Peyer's patch (tissue), 4 donors: ENCODE measurements around the gene CTU1. TPM values are rescaled to one million over a fixed set of nuclear protein-coding genes. Genes with fewer than 3 reads are reported as not detected.

Source experiments
- DNase-seq, 3 donors: peaks; one replicate each; pipeline ENCODE4 v3.0.0-alpha.2; 2017 to 2019
- H3K27ac ChIP-seq, 4 donors: fragments of 200-600 bp; sonication (generic); one replicate each; pipeline ENCODE4 v1.5.1; 2016 to 2019
- H3K27me3 ChIP-seq, 2 donors: fragments of 200-600 bp; sonication (generic); one replicate each; pipeline ENCODE4 v1.5.1; 2019
- H3K36me3 ChIP-seq, 3 donors: fragments of 200-600 bp; sonication (generic); one replicate each; pipeline ENCODE4 v1.5.1; 2016 to 2019
- H3K4me1 ChIP-seq, 4 donors: fragments of 200-600 bp; sonication (generic); one replicate each; pipeline ENCODE4 v1.5.1; 2016 to 2019
- H3K4me3 ChIP-seq, 4 donors: fragments of 200-600 bp; sonication (generic); 1 replicate in 3 of 4; 2 replicates in 1 of 4; pipeline ENCODE4 v1.5.1; 2016 to 2019; ENCODE audit warnings: mild to moderate bottlenecking in 1 of 4
- H3K9me3 ChIP-seq, 4 donors: fragments of 200-600 bp; sonication (generic); one replicate each; pipeline ENCODE4 v1.5.1; 2016 to 2019; ENCODE audit warnings: mild to moderate bottlenecking in 1 of 4
- CTCF ChIP-seq, 6 experiments: fragments of 450-650 bp in 4 of 6; fragments of 200-600 bp in 2 of 6; sonication (generic) in 1 of 6; IDR thresholded peaks; one replicate each; pipeline ENCODE4 v1.5.1; 2017 to 2019; ENCODE audit warnings: antibody characterized with exemption in 6 of 6, mild to moderate bottlenecking in 3 of 6, moderate library complexity in 1 of 6
- POLR2A ChIP-seq, 2 donors: fragments of 450-650 bp; IDR thresholded peaks; one replicate each; pipeline ENCODE4 v1.5.1; 2017; ENCODE audit warnings: antibody characterized with exemption in 2 of 2, mild to moderate bottlenecking in 2 of 2, moderate library complexity in 2 of 2
- total RNA-seq, 4 donors: library from RNA; depleted of rRNA; stranded (reverse); fragments of >200 nt; gene quantifications; one replicate each; pipeline ENCODE4 v1.1.0, GENCODE V29; 2016

The CTU1 gene
- total RNA-seq, 4 donors from 2014 or later, result 4.4 to 10.0 (median 6.5) TPM

DNA sequence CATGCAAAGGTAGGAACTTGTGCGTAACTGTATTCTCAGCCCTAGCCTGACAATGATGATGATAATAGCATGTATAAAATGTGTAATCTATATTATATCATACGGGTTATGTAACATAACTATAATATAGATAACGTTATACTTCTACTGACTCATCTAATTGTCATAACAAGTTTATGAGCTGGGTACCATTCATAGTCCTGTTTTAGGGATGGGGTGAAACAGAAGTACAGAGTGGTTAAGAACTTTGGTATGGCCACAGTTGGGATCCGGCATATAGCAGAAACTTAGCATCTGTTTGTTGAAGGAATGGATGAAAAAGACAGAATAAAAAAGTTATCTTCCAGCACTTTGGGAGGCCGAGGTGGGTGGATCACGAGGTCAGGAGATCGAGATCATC is 5.2 kb downstream of the CTU1 start:
- peaks cover 0 to 39% (median 0%) of the 10 kb centered on the region in 3 donors for H3K36me3 ChIP-seq
- H3K9me3 ChIP-seq, result no peaks in the 10 kb centered on the region
- H3K4me3 ChIP-seq, result no peak overlapping the region
- DNase-seq, result no peak
- H3K27me3 ChIP-seq, result no peaks in the 10 kb centered on the region
- H3K4me1 ChIP-seq, result peaks cover 0 to 12% (median 3%) of the 10 kb centered on the region in 4 donors
- no peak overlapping the region for H3K27ac ChIP-seq
- TF ChIP-seq CTCF (IDR thresholded peaks at IDR 0.05) (no peak), POLR2A (IDR thresholded peaks at IDR 0.05) (no peak)

DNA sequence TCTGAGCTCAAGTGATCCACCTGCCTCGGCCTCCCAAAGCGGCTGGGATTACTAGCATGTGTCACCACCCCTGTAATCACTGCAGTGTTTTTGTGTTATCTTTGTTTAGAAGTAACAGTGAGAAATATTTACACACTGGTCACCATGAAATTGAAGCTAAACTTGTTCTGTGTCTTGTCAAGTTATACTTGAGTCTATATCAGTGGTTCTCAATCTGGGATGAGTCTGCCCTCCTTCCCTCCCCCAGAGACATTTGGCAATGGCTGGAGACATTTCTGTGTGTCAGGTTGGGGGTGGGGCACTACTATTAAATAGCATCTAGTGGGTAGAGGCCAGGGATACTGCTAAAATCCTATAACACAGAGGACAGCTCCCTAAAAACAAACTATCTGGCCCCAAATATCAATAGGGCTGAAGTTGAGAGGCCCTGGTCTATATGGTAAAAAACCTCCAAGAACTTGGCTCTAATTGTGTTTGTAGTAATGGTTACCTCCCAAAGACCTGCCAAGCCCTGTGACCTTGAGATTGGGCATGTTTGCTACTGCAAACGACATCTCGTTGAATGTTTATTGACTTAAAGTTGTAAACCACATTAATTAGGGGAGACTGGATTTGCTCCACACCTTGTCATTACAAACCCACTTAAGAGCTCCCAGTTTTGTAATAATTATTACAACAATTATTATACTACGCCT is 6.9 kb downstream of the CTU1 start:
- Histone ChIP-seq H3K36me3 (peaks cover 0 to 42% (median 0%) of the 10 kb centered on the region in 3 donors), H3K27me3 (no peaks in the 10 kb centered on the region), H3K4me3 (no peak overlapping the region), H3K27ac (no peak overlapping the region), H3K9me3 (no peaks in the 10 kb centered on the region), H3K4me1 (no peaks in the 10 kb centered on the region)
- TF ChIP-seq POLR2A (IDR thresholded peaks at IDR 0.05) (no peak), CTCF (IDR thresholded peaks at IDR 0.05) (no peak)
- DNase-seq, result no peak

- no peak for DNase-seq
- Histone ChIP-seq H3K27me3 (no peaks in the 10 kb centered on the region), H3K4me1 (no peaks in the 10 kb centered on the region), H3K9me3 (no peaks in the 10 kb centered on the region), H3K4me3 (no peak overlapping the region), H3K36me3 (peaks cover 0 to 42% (median 0%) of the 10 kb centered on the region in 3 donors), H3K27ac (no peak overlapping the region)
- TF ChIP-seq POLR2A (IDR thresholded peaks at IDR 0.05) (no peak), CTCF (IDR thresholded peaks at IDR 0.05) (no peak)
Measured at GRCh38 chr19:51100601-51101000, 7.6 kb downstream of the CTU1 start.

DNA sequence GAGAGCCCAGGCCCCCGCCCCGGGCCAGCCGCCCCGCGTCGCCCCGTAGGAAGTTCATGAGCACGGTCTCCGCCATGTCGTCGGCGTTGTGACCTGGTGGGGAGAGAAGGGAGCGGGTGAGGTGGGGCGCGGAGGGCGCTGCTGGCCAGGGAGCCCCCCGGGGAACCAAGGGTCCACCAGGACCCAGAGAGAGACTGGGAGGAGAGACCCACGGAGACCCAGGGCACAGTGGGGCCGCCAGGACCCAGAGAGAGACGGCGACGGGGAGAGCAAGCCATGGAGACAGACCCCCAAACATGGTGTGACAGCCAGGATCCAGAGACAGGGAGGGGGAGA is 9.2 kb downstream of the CTU1 start:
- H3K27me3 ChIP-seq, result no peaks in the 10 kb centered on the region
- peak overlapping the region in 2 of 4 donors; percentile 15 to 19 for H3K4me3 ChIP-seq
- DNase-seq, result no peak
- H3K9me3 ChIP-seq, result no peaks in the 10 kb centered on the region
- H3K36me3 ChIP-seq, result peaks cover 0 to 41% (median 0%) of the 10 kb centered on the region in 3 donors
- no peaks in the 10 kb centered on the region for H3K4me1 ChIP-seq
- no peak for TF ChIP-seq CTCF (IDR thresholded peaks at IDR 0.05)
- TF ChIP-seq POLR2A (IDR thresholded peaks at IDR 0.05), result no peak
- no peak overlapping the region for H3K27ac ChIP-seq

GRCh38 chr19:51098365-51099046 is 9.7 kb downstream of the CTU1 start:
- Histone ChIP-seq H3K36me3 (peaks cover 0 to 37% (median 0%) of the 10 kb centered on the region in 3 donors), H3K27me3 (no peaks in the 10 kb centered on the region), H3K4me3 (peak overlapping the region in 2 of 4 donors; percentile 15 to 19), H3K4me1 (no peaks in the 10 kb centered on the region), H3K9me3 (no peaks in the 10 kb centered on the region), H3K27ac (no peak overlapping the region)
- no peak for TF ChIP-seq CTCF (IDR thresholded peaks at IDR 0.05)
- no peak for TF ChIP-seq POLR2A (IDR thresholded peaks at IDR 0.05)
- DNase-seq, result peak in 1 of 3 donors; percentile 19
